T-helper 1 cell treated with Interleukin-12 subunit alpha and Interleukin-12 subunit beta and Interleukin-4 antibody, amounts not matched to agents 30 μg/mL and 1 μg/mL, for 36 hours (primary cell): ENCODE results near the gene HSF2BP.
"Not testable (repeated sequence)": the region's sequence is repeated elsewhere in the genome, so short reads cannot be mapped to it uniquely, and the experiment has no call there.

Source experiments
- H3K27ac Mint-ChIP-seq: one replicate; pipeline ENCODE4 v1.8.0; 2021; ENCODE audit warnings: mild to moderate bottlenecking, mixed read lengths
- H3K27me3 Mint-ChIP-seq: one replicate; pipeline ENCODE4 v1.8.0; 2021; ENCODE audit warnings: low read depth, mixed read lengths
- H3K36me3 Mint-ChIP-seq: one replicate; pipeline ENCODE4 v1.8.0; 2021; ENCODE audit warnings: low read depth, mixed read lengths
- H3K4me1 Mint-ChIP-seq: one replicate; pipeline ENCODE4 v1.8.0; 2021; ENCODE audit warnings: low read depth, mixed read lengths
- H3K4me3 Mint-ChIP-seq: one replicate; pipeline ENCODE4 v1.8.0; 2021; ENCODE audit warnings: mild to moderate bottlenecking, moderate library complexity, mixed read lengths
- H3K9me3 Mint-ChIP-seq: one replicate; pipeline ENCODE4 v1.8.0; 2021; ENCODE audit warnings: mixed read lengths

HSF2BP gene

DNA sequence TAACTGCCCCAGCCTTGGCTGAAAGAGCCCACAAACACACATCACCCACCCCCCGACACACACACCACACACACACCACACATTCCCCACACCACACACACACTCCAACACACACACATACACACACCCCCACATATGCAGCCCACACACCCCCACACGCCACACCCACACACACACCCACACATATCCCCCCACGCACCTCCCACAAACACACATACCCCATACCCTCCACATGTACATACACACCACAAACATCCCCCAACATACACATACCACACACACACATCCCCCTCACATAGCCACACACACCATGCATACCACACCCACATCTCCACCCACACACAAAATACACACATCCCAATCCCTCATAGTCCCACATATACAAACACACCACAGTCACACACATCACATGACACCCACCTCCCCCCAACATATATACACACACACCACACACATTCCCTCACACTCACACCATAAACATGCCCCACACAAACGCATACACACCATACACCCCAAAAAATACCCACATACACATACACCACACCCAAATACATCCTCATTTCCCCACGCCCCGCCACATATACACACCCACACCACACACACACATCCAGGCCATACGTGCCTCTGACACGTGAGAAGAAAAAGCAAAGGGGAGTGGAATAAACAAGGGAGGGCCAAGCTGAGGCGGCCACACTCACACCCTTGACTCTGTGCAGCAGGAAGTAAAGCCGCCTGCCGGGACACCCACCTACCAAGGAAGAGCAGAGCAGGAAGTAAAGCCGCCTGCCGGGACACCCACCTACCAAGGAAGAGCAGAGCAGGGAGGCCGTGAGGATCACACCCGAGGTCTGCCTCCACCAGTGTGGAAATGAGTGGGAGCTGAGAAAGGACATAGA is 53.7 kb downstream of the HSF2BP start:
- H3K4me3 Mint-ChIP-seq, result no peak overlapping the region
- no peak overlapping the region for H3K27ac Mint-ChIP-seq
- H3K4me1 Mint-ChIP-seq, result peaks cover 11% of the 10 kb centered on the region
- peaks cover 22% of the 10 kb centered on the region for H3K27me3 Mint-ChIP-seq
- H3K36me3 Mint-ChIP-seq, result no peaks in the 10 kb centered on the region
- H3K9me3 Mint-ChIP-seq, result no peaks in the 10 kb centered on the region

DNA sequence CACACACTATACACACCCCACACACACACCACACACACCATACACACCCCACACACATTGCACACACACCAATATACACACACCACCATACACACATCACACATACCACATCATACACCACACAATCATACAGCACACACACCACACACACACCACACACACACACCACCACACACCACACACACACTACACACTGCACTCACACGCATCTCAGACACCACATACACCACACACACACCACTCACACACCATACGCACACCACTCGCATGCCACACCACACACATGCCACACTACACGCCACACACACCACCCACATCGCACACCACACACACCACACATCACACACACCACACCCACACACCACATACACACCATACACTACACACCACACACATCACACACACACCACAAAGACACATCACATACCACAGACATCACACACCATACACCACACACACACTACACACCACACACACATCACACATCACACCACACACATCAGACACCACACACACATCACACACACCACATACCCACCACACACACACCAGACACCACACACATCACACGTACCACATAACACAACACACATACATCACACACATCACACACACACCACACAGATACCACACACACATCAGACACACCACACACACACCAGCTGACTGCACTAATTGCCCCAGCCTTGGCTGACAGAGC is 54.6 kb downstream of the HSF2BP start:
- H3K27me3 Mint-ChIP-seq, result peaks cover 21% of the 10 kb centered on the region
- no peak overlapping the region for H3K27ac Mint-ChIP-seq
- no peaks in the 10 kb centered on the region for H3K9me3 Mint-ChIP-seq
- peaks cover 16% of the 10 kb centered on the region for H3K4me1 Mint-ChIP-seq
- no peak overlapping the region for H3K4me3 Mint-ChIP-seq
- H3K36me3 Mint-ChIP-seq, result no peaks in the 10 kb centered on the region

DNA sequence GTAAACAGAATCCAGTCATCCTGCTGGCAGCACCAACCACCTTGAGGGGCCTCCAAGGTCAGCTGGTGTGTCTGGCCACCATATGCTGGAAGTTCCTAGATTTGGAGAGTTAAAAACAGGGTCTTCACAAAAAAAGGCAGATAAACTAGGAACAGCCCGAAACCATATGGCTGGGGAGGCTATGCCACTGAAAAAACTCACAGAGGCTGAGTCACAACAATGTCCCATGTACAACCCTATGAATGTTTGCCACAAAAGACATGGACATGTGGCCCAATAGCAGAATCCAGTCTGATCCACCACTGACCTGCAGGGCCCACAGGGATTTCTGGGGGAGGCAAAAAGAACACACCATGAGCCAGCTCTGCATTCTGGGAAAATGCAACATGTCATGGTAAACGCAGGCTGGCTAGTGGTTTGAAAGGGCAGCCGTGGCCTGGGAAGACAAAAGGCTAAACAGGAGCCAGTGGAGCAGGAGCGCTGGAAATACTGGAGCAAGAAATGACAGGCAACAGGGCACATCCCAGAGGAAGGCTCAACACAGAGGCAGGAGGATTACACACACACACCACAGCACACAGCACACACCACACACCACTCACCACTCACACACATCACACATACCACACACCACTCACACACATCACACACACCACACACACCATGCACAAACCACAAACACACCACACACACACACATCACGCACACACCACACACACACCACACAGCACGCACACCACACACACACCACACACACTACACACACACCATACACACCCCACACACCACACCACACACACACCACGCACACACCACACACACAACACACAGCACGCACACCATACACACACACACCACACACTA is 55.4 kb downstream of the HSF2BP start:
- Mint-ChIP-seq H3K27ac (no peak overlapping the region), H3K4me3 (no peak overlapping the region), H3K4me1 (peaks cover 16% of the 10 kb centered on the region), H3K9me3 (no peaks in the 10 kb centered on the region), H3K27me3 (peaks cover 21% of the 10 kb centered on the region), H3K36me3 (no peaks in the 10 kb centered on the region)

DNA sequence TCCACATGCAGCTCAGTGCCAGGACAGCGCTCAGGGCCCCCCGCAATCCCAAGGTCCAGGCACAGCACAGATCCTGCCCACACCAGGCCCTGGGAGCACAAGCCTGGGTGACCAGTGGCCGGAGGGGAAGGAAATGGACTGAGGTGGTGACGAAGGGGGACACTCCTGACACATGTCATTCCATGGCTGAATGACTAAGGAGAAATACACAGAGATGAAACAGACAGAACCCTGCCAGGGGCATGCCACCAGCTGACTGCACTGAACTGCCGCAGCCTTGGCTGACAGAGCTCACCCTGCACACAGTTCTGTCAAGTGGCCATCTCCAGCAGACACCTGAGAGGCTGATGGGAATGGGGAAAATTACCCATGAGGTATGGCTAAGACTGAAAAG is 56.1 kb downstream of the HSF2BP start:
- Mint-ChIP-seq H3K4me3 (no peak overlapping the region), H3K36me3 (no peaks in the 10 kb centered on the region), H3K4me1 (peaks cover 16% of the 10 kb centered on the region), H3K27ac (no peak overlapping the region), H3K27me3 (peaks cover 19% of the 10 kb centered on the region), H3K9me3 (no peaks in the 10 kb centered on the region)

DNA sequence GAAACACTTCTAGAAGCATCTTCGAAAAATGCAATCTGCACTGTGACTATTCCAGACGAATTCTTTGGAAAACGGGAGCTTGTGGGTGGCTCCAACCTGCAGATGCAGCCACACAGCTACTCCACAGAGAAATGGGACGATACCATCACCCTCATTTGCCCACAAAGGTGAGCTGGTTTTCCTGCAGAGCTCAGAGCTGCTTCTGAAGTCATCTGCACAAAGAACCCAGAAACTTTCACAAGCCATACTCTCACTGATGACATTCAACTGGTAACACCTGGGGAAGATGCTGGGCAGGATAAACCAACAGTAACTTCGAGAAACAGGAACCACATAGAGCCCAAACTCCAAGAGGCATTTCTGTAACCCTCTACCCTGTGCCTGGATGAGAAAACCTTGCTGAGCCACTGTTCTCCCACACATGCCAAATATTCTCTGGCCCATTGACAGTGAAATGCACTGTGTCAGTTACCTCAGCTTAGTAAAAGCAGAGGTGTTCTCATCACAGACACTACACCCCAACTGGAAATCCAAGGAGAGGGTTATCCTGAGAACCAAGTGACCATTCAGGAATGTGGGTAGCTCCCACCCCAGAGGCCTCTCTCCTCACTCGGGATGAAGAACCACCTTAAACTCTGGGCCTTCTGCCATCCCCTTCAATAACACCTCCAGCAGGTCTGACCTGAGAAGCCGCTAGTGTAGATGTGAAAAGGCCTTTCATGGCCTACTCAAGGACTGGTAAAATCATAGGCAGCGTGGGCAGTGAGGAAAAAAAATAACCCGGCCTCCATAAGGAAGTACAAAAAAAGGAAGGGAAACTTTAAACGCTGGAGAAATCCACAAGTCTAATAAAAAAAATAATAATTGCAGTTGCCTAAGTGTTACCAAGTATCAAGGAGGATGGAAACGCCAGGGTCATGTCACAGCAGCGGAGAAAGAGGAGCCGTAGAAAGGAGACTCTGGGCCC is 56.7 kb downstream of the HSF2BP start:
- no peaks in the 10 kb centered on the region for H3K36me3 Mint-ChIP-seq
- H3K27me3 Mint-ChIP-seq, result peaks cover 17% of the 10 kb centered on the region
- no peaks in the 10 kb centered on the region for H3K9me3 Mint-ChIP-seq
- H3K4me1 Mint-ChIP-seq, result peaks cover 16% of the 10 kb centered on the region
- no peak overlapping the region for H3K4me3 Mint-ChIP-seq
- H3K27ac Mint-ChIP-seq, result no peak overlapping the region

DNA sequence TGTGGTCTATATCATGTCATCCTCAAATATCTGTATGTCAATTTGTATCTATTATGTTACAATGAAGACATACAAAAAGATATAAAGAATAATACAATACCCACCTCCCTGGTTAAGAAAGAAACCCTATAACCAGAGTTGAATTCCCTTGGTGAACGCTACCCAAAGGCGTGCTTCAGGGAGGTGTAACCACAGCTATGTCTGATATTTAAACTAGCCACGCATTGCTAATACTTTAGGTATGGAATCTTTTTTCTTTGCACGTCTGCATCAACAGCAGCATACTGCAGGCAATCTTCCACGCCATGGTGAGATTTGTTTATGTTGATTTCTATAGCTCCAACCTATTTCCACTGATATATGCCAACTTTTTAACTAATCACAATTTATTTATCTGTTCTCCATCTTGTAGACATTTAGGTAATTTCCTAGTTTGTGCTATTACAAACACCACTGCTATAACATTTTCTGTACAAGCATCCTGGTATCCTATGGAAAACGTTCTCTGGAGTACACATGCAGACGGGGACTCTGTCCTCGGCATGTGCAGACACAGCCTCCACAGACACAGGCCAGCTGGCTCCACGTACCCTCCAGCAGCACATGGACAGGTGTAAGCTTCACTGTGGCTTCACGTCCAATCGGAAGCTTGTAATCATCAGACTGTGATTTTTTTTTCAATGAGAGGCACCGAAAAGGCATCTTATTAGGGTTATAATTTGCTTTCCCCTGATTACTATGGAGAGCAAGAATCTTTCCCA is 58.5 kb downstream of the HSF2BP start:
- Mint-ChIP-seq H3K36me3 (no peaks in the 10 kb centered on the region), H3K27me3 (peaks cover 13% of the 10 kb centered on the region), H3K4me1 (peaks cover 16% of the 10 kb centered on the region), H3K4me3 (no peak overlapping the region), H3K27ac (no peak overlapping the region), H3K9me3 (no peaks in the 10 kb centered on the region)

DNA sequence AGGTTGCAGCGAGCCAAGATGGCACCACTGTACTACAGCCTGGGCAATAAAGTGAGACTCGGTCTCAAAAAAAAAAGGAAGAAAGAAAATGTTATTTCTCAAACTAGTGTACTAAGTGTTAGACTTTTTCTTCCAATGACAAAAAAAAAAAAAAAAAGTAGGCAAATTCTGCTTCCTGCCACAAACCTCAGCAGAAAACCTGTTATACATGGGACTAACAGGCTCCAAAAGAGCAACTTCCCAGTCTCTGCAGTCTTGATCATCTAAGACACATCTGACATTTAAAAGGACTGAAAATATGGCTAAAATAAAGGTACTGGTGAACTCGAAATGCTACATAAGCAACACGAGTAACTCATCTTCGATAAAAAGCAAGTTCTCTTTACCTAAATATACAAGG is 59.6 kb downstream of the HSF2BP start:
- Mint-ChIP-seq H3K9me3 (no peaks in the 10 kb centered on the region), H3K27me3 (peaks cover 17% of the 10 kb centered on the region), H3K27ac (no peak overlapping the region), H3K36me3 (no peaks in the 10 kb centered on the region), H3K4me3 (no peak overlapping the region), H3K4me1 (peaks cover 16% of the 10 kb centered on the region)

DNA sequence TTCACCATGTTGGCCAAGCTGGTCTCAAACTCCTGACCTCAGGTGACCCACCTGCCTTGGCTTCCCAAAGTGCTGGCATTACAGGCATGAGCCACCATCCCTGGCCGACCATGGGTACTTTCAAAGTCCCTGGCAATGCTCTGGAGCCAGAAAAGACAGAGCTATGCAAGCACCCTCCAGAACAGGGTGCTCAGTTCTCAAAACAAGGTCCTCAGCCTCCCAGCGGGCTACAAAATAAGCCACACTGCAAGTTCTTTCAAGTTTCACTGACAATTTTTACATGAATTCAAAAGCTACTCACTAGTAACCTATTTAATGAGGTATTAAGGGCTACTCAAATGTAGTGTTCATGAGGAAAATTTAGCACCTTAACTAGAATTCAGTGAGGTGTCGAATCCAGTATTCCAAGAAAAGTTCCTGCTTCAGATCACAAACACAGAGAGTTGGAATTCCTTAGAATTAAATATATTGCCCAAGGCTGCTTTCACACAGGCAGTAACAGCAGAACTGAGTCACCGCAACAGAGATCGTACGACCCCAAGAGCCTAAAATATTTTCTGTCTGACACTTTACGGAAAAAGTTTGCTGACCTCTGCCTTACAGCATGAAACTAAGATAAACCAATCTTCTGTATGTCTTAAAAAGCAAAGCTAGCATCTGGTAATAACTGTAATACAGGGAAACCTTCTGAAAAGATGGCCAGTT is 60.7 kb downstream of the HSF2BP start:
- Mint-ChIP-seq H3K27me3 (peaks cover 27% of the 10 kb centered on the region), H3K36me3 (no peaks in the 10 kb centered on the region), H3K9me3 (no peaks in the 10 kb centered on the region), H3K4me1 (peaks cover 16% of the 10 kb centered on the region), H3K27ac (no peak overlapping the region), H3K4me3 (no peak overlapping the region)

DNA sequence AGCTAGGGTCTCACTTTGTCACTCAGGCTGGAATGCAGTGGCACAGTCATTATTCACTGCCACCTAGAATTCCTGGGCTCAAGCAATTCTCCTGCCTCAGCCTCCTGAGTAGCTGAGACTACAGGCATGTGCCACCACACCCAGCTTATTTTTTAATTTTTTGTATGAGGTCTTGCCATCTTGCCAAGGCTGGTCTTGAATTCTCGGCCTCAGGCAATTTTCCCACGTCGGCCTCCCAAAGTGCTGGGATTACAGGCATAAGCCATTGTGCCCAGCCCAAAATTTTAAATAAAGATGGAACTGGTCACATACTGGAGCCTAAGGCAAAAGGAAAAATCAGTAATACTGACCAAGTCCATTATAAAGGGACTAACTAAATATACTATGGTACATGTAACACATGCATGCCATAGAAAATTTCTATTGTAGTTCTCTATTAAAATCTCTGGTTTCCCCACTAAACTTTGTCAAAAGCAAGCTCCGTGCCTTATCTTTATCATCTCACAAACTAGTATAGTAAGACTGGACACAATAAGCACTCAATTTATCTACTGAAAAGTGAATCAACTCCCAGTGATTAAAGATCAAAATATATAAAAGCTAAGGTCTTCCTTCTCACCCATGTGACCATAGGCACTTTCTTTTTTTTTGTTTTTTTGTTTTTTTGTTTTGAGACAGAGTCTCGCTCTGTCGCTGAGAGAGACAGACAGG is 61.6 kb downstream of the HSF2BP start:
- H3K9me3 Mint-ChIP-seq, result no peaks in the 10 kb centered on the region
- no peak overlapping the region for H3K27ac Mint-ChIP-seq
- H3K27me3 Mint-ChIP-seq, result peaks cover 36% of the 10 kb centered on the region
- H3K4me3 Mint-ChIP-seq, result no peak overlapping the region
- peaks cover 15% of the 10 kb centered on the region for H3K4me1 Mint-ChIP-seq
- H3K36me3 Mint-ChIP-seq, result no peaks in the 10 kb centered on the region

DNA sequence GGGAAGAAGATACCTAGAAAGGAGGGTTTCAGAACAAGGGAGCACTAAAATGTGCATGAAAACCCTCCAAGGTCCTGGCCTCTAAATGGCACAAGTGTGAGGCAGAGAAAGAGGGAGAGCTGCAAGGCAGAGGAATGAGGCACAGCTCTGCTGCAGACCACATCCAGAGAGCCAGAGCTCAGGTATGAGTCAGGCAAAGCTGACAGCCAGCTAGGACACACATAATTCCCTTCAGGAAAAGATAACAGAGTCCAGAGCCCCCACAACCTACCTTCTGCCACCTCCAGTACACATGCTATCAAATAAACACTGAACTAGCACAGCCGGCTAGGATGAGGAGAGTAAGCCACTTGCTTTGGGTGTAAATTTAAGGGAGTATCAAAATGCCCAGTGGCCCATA is 62.2 kb downstream of the HSF2BP start:
- Mint-ChIP-seq H3K4me3 (no peak overlapping the region), H3K36me3 (no peaks in the 10 kb centered on the region), H3K27ac (no peak overlapping the region), H3K4me1 (peaks cover 9% of the 10 kb centered on the region), H3K27me3 (peaks cover 42% of the 10 kb centered on the region), H3K9me3 (no peaks in the 10 kb centered on the region)

DNA sequence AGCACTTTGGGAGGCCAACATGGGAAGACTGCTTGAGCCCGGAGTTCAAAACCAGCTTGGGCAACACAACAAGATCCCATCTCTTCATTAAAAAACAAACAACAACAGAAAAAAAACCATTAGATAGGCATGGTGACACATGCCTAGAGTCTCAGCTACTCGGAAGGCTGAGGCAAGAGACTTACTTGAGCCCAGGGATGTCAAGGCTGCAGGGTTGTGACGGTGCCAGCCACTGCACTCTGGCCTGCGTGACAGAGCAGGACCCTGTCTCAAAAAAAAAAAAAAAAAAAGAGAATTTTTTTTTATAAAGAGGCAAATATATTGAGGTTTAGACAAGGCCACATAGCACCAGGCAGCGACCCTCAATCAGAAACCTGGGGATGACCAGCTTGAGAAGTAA is 62.7 kb downstream of the HSF2BP start:
- H3K4me3 Mint-ChIP-seq, result no peak overlapping the region
- no peak overlapping the region for H3K27ac Mint-ChIP-seq
- H3K27me3 Mint-ChIP-seq, result peaks cover 43% of the 10 kb centered on the region
- H3K4me1 Mint-ChIP-seq, result peaks cover 5% of the 10 kb centered on the region
- H3K36me3 Mint-ChIP-seq, result no peaks in the 10 kb centered on the region
- no peaks in the 10 kb centered on the region for H3K9me3 Mint-ChIP-seq

DNA sequence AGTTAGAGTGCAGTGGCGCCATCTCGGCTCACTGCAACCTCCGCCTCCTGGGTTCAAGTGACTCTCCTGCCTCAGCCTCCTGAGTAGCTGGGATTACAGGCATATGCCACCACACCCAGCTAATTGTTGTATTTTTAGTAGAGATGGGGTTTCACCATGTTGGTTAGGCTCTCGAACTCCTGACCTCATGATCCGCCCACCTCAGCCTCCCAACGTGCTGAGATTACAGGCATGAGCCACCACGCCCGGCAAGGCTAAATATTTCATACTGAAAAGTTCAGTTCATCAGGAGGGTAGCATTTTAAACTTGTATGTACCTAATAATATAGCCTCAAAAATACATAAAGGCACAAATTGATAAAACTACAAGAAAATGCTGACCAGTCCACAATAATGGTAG is 63.5 kb downstream of the HSF2BP start:
- H3K27me3 Mint-ChIP-seq, result peaks cover 43% of the 10 kb centered on the region
- H3K27ac Mint-ChIP-seq, H3K9me3 Mint-ChIP-seq, H3K36me3 Mint-ChIP-seq, H3K4me1 Mint-ChIP-seq, H3K4me3 Mint-ChIP-seq: not testable (repeated sequence)
